OCI-LY1 (cell line): ENCODE results near the gene CLPX.

ENCODE experiments used
- EZH2 ChIP-seq: fragments of 200-600 bp; sonication (generic), shearing (Covaris generic); IDR thresholded peaks from 2 replicates; pipeline ENCODE4 v1.8.0; 2017; ENCODE audit warnings: borderline replicate concordance, mixed run types, mild to moderate bottlenecking, antibody characterized with exemption, low read length, moderate library complexity, mixed read lengths
- TF ChIP-seq, protein P1 (sequence below): fragments of 200-600 bp; sonication (generic), shearing (Covaris generic); IDR thresholded peaks from 2 replicates; pipeline ENCODE4 v1.5.1; 2017; ENCODE audit warnings: mild to moderate bottlenecking, antibody characterized with exemption, low read length, moderate library complexity, mixed read lengths

DNA sequence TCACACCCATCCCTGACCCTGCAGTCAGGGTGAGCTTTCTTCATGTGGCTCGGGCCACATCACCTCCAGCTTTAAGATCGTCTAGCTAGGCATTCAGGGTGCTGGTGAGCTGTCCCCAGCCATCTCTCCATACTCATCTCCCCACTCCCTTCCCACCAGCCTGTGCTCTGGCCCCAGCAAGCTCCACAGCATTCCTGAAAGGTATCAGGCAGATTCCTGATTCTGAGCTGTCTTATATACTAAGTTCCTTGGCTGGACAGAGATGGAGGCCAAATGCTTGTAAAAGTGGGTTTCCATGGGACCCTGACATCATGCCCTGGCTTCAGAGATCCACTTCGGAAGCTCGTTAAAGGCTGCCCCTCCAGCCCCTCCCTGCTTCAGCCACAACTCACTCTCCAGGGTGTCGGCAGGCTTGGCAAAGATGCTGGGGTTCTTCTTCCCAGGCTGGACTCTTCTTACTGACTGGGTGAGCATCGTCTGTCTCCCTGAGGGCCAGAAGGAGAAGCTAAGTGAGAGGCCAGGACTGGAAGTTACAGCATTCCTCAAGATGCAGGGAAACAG, 22.2 kb upstream of the CLPX start:
- TF ChIP-seq, protein P1, sequence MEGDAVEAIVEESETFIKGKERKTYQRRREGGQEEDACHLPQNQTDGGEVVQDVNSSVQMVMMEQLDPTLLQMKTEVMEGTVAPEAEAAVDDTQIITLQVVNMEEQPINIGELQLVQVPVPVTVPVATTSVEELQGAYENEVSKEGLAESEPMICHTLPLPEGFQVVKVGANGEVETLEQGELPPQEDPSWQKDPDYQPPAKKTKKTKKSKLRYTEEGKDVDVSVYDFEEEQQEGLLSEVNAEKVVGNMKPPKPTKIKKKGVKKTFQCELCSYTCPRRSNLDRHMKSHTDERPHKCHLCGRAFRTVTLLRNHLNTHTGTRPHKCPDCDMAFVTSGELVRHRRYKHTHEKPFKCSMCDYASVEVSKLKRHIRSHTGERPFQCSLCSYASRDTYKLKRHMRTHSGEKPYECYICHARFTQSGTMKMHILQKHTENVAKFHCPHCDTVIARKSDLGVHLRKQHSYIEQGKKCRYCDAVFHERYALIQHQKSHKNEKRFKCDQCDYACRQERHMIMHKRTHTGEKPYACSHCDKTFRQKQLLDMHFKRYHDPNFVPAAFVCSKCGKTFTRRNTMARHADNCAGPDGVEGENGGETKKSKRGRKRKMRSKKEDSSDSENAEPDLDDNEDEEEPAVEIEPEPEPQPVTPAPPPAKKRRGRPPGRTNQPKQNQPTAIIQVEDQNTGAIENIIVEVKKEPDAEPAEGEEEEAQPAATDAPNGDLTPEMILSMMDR = no peak
- TF ChIP-seq EZH2 = no peak
